Kidney (tissue), 14 donors: ENCODE measurements around the gene C9. TPM values are rescaled to one million over a fixed set of nuclear protein-coding genes. Genes with fewer than 3 reads are reported as not detected.
A peak's percentile ranks its signal among the peaks of the same experiment; 100 is the strongest.
"Not testable (repeated sequence)": the region's sequence is repeated elsewhere in the genome, so short reads cannot be mapped to it uniquely, and the experiment has no call there.

ENCODE experiments used
- DNase-seq, 5 donors: peaks; one replicate each; pipeline ENCODE4 v3.0.0-alpha.2; 2013 to 2020
- FAIRE-seq: peaks from 2 replicates; lab custom pipeline; 2012; peaks lifted over from hg19 to GRCh38; lab: Jason Lieb, UNC
- H3K27ac ChIP-seq, 2 donors: one replicate each; pipeline ENCODE4 v1.7.0; 2013; ENCODE audit warnings: low read depth in 2 of 2, low read length in 2 of 2, inconsistent platforms in 1 of 2
- H3K27me3 ChIP-seq: one replicate; pipeline ENCODE4 v1.7.1; 2013; ENCODE audit warnings: low read length, inconsistent platforms; ENCODE audit not compliant: control insufficient read depth, insufficient read depth
- H3K36me3 ChIP-seq, 3 donors: one replicate each; pipeline versions ENCODE4 v1.7.0 to v1.7.1; 2013; ENCODE audit warnings: low read length in 3 of 3, control low read depth in 1 of 3, inconsistent platforms in 1 of 3; ENCODE audit not compliant: insufficient read depth in 3 of 3, control insufficient read depth in 2 of 3
- H3K4me1 ChIP-seq, 3 donors: one replicate each; pipeline versions ENCODE4 v1.7.0 to v1.7.1; 2013; ENCODE audit warnings: low read length in 3 of 3, inconsistent platforms in 1 of 3, low read depth in 1 of 3; ENCODE audit not compliant: control insufficient read depth in 2 of 3, insufficient read depth in 2 of 3
- H3K4me3 ChIP-seq, 3 donors: one replicate each; pipeline versions ENCODE4 v1.7.0 to v1.8.1; 2013; ENCODE audit warnings: low read length in 3 of 3, control low read depth in 1 of 3, inconsistent platforms in 1 of 3
- H3K9ac ChIP-seq, 3 donors: one replicate each; pipeline versions ENCODE4 v1.7.0 to v1.7.1; 2013; ENCODE audit warnings: low read length in 3 of 3, control low read depth in 1 of 3, inconsistent platforms in 1 of 3
- H3K9me3 ChIP-seq, 3 donors: one replicate each; pipeline versions ENCODE4 v1.7.0 to v1.7.1; 2013; ENCODE audit warnings: low read length in 3 of 3, control low read depth in 1 of 3, inconsistent platforms in 1 of 3; ENCODE audit not compliant: control insufficient read depth in 2 of 3, insufficient read depth in 1 of 3
- intact Hi-C: fragments of 100-400 bp; cut with DNase I; formaldehyde crosslinking; loops from one replicate; pipeline ENCODE4 v1.11.1; 2022
- polyA plus RNA-seq: library from polyadenylated mRNA; stranded (reverse); fragments of 350-450 nt; fragmentation: Illumina TruSeq; extraction: RNeasy Lipid Tissue Mini Kit (QIAGEN cat#74804); gene quantifications from one replicate; pipeline ENCODE4 v1.2.3, GENCODE V29; 2014; ENCODE audit warnings: low read depth, low replicate concordance; ENCODE audit not compliant: insufficient read depth
- total RNA-seq: library from RNA; stranded (reverse); fragmentation: NEBNext Ultra II Directional; extraction: Animal tissue kit (Norgen Biotek cat#: 25700); gene quantifications from one replicate; pipeline ENCODE4 v1.2.1, GENCODE V29; 2021
- TF ChIP-seq, protein P1 (sequence below): IDR thresholded peaks from 3 replicates; pipeline ENCODE4 v1.5.1; 2012; ENCODE audit warnings: mild to moderate bottlenecking, moderate library complexity, borderline replicate concordance; ENCODE audit not compliant: insufficient read depth; ENCODE audit errors: extremely low read depth
- donor health status: control.
- donor health status: control.
- donor health status: control.
- donor health status: control.
- donor health status: control.
- donor health status: DM: yes; HTN: yes; CAD: no.
- donor health status: Normal renal cell carcinoma (clear cell type).

The C9 gene
- total and polyA plus RNA-seq, 2 donors from 2014 or later = 1.5 to 4.5 TPM

DNA sequence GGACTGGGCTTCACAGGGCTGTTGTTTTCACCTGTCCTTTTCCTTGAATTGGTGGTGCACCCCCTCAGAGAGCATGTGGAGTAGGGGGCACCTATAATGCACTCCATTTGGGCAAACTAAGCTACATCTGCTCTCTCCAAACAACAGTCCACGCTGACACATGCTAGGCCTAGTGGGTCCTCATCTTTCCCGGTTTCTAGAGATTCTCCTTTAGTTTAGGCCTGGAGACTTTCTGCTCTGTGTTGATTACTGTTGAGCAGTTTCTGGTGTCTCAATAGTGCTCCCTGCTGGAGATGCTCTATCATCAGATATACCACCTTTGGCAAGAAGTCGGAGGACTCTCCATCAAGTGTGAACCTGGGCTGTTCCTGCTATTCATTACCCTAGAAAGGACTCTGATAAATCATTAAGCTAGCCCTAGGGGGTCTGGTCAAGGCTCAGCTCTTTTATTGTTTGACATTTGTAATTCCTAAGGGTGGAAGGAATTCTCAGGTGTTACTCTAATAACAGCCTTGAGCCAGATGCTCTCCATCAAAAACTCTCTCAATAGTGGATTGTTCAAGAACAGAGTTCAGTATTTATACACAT lies 81.0 kb downstream of the C9 start:
- intact Hi-C loops = no loop called here
- peak; percentile 89 for FAIRE-seq
- H3K36me3 ChIP-seq = no peaks in the 10 kb centered on the region

GRCh38 chr5:39282561-39282960 lies 81.7 kb downstream of the C9 start:
- H3K9ac ChIP-seq = no peak overlapping the region
- H3K27ac ChIP-seq = no peak overlapping the region
- H3K36me3 ChIP-seq = no peaks in the 10 kb centered on the region
- H3K27me3 ChIP-seq = no peaks in the 10 kb centered on the region
- H3K9me3 ChIP-seq = no peaks in the 10 kb centered on the region
- no peak overlapping the region for H3K4me3 ChIP-seq
- TF ChIP-seq, protein P1, sequence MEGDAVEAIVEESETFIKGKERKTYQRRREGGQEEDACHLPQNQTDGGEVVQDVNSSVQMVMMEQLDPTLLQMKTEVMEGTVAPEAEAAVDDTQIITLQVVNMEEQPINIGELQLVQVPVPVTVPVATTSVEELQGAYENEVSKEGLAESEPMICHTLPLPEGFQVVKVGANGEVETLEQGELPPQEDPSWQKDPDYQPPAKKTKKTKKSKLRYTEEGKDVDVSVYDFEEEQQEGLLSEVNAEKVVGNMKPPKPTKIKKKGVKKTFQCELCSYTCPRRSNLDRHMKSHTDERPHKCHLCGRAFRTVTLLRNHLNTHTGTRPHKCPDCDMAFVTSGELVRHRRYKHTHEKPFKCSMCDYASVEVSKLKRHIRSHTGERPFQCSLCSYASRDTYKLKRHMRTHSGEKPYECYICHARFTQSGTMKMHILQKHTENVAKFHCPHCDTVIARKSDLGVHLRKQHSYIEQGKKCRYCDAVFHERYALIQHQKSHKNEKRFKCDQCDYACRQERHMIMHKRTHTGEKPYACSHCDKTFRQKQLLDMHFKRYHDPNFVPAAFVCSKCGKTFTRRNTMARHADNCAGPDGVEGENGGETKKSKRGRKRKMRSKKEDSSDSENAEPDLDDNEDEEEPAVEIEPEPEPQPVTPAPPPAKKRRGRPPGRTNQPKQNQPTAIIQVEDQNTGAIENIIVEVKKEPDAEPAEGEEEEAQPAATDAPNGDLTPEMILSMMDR = no peak
- FAIRE-seq (no peak), DNase-seq (no peak)
- intact Hi-C loops = no loop called here
- H3K4me1 ChIP-seq = peaks cover 0 to 5% (median 0%) of the 10 kb centered on the region in 3 donors

More for the DNA sequence above, 81.0 kb downstream of the C9 start:
- H3K4me3 ChIP-seq = no peak overlapping the region
- H3K9me3 ChIP-seq = no peaks in the 10 kb centered on the region
- peak in 4 of 5 donors; percentile 61 to 92 (median 83) for DNase-seq
- H3K4me1 ChIP-seq = peaks cover 0 to 5% (median 0%) of the 10 kb centered on the region in 3 donors
- no peaks in the 10 kb centered on the region for H3K27me3 ChIP-seq
- TF ChIP-seq, protein P1 = peak; percentile 81
- H3K27ac ChIP-seq = no peak overlapping the region
- H3K9ac ChIP-seq = peak overlapping the region in 1 of 3 donors; percentile 41

- not testable (repeated sequence) for FAIRE-seq, DNase-seq
Measured at GRCh38 chr5:39275865-39276264, 88.4 kb downstream of the C9 start.

GRCh38 chr5:39274398-39275085 lies 89.8 kb downstream of the C9 start:
- peak overlapping the region in 1 of 2 donors; percentile 59 for H3K27ac ChIP-seq
- TF ChIP-seq, protein P1 = no peak
- intact Hi-C loops = no loop called here
- FAIRE-seq = peak; percentile 15
- peak overlapping the region in 2 of 3 donors; percentile 23 to 52 for H3K4me3 ChIP-seq
- H3K4me1 ChIP-seq = peaks cover 0 to 3% (median 3%) of the 10 kb centered on the region in 3 donors
- peak in 1 of 5 donors; percentile 4 for DNase-seq
- peak overlapping the region in 1 of 3 donors; percentile 14 for H3K9ac ChIP-seq
- H3K36me3 ChIP-seq = no peaks in the 10 kb centered on the region
- H3K9me3 ChIP-seq = no peaks in the 10 kb centered on the region
- H3K27me3 ChIP-seq = no peaks in the 10 kb centered on the region

More at GRCh38 chr5:39275865-39276264, 88.4 kb downstream of the C9 start:
- H3K9me3 ChIP-seq, H3K9ac ChIP-seq, H3K27me3 ChIP-seq, intact Hi-C loops, H3K4me3 ChIP-seq, H3K4me1 ChIP-seq, H3K36me3 ChIP-seq, H3K27ac ChIP-seq: not testable (repeated sequence)
